Eye (tissue), 1 donor: ENCODE measurements around the gene KCNAB1.

Source experiments
- DNase-seq: peaks from one replicate; pipeline ENCODE4 v3.0.0-alpha.2; 2015

The KCNAB1 gene

GRCh38 chr3:156334841-156335545 is 214.6 kb downstream of the KCNAB1 start:
- DNase-seq: no peak

- DNase-seq: no peak
These were observed 219.1 kb downstream of the KCNAB1 start for GRCh38 chr3:156339491-156339890.

GRCh38 chr3:156341332-156341731 is 221.0 kb downstream of the KCNAB1 start:
- no peak for DNase-seq

DNA sequence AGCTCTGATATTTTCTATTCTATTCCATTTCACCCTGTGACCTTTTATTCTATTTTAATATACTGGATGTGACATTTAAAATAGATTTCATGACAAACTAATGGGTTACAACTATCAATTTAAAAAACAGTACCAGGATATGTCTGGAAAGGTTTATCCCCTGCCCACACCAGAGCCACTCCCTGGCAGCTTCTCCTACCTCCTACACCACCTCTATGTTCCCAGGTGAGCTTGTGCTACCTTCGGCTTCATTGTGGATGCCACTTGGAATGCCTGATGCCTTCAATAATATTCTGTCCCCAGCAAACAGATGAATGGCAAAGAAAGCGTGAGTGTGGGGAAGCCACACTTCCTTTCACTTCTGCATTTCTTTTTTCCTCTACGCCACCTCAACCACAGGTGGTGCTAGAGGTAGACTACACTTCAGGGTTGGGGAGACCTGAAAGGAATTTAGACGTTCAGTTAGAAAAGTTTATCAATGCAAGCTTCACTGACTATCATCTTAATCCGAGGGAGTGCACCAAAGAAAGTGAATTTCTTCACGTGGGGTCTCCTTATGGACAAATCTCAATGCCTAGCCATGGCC is 221.5 kb downstream of the KCNAB1 start:
- DNase-seq: no peak

GRCh38 chr3:156344215-156344614 is 223.8 kb downstream of the KCNAB1 start:
- DNase-seq: no peak

DNA sequence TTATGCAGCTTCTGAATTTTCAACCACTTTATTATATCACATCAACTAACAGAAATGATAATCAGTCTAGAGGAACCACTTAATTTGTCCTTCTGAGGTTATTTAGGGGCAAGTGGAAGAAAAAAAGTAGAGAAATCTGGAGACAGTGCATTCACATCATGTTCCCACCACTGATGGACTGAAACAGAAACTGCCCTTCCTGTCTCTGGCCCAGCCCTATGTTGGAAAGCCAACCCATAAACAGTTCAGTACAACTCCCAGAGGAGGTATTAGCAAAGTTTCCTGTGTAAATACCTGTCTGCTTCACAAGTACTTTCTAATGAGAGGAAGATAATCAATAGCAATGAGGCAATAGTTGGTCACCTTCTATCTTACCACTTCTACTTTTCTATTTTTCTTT is 228.7 kb downstream of the KCNAB1 start:
- no peak for DNase-seq

DNA sequence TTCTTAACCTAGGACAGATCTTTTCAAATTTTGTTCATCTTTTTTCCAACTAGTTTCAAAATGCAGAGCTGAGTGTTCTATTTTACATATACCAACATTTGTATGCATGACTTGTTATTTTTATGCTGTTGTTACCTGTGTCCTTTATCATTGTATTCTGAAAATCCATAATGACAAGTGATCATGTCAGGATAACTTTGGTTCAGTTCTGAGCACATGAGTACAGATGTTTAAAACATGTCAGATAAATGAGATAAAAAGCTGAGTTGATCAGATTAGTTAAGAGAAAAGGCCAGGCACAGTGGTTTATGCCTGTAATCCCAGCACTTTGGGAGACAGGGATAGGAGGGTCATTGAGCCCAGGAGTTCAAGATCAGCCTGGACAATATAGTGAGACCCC is 229.6 kb downstream of the KCNAB1 start:
- DNase-seq: no peak

- DNase-seq: no peak
These were observed 230.4 kb downstream of the KCNAB1 start for GRCh38 chr3:156350781-156351180.

DNA sequence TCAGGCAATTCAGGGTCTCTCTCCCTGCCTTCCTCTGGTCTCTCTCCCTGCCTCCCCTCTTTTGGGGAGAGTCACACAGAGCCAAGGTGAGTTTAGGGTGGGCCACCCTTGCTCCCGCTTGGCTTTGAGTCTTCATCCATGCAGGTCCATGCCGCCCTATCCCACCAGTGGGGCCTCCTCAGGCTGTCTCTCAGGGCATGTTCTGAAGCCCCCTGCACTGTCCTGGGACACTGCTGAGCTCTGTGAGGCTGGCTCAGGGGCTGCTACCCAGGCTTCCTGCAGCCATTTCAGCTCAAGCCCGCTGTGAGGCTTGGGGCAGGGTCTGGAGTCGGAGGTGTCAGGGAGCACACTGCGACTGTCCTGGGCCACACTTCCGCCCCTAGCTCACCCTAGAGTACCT is 231.4 kb downstream of the KCNAB1 start:
- no peak for DNase-seq

DNA sequence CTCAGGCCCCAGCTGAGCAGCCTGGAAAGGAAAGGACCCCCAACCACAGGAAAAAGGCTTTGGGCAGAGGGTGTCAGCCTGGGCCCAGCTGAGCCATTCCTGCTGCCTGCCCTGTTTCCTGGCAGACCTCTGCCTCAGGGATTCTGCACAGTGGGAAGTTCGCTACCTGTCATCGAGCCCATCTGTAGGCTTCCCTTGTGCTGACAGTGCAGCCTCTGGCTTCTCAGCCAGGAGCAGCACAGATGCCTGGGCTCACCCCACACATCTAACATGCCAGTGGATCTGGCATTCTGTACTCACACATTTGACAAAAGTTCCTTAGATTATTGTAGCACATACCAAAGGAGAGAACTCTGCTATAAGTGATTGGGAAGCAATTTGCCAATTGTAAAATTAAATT is 232.3 kb downstream of the KCNAB1 start:
- no peak for DNase-seq

DNA sequence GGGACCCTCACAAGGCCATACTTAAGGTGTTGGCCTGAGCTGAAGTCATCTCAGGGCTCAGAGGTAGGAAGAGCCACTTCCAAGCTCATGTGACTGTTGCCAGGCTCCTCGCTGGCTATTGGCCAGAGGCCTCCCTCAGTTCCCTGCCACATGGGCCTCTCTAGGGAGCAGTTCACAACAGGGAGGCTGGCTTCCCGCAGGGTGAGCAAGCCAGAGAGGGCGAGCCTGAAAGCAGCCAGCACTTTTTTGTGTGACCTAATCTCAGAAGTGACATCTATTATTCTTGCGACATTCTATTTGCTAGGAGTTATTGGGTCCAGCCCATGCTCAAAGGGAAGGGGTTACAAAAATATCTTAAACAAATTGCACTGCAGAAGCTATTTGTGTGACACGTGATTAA is 233.2 kb downstream of the KCNAB1 start:
- no peak for DNase-seq

DNA sequence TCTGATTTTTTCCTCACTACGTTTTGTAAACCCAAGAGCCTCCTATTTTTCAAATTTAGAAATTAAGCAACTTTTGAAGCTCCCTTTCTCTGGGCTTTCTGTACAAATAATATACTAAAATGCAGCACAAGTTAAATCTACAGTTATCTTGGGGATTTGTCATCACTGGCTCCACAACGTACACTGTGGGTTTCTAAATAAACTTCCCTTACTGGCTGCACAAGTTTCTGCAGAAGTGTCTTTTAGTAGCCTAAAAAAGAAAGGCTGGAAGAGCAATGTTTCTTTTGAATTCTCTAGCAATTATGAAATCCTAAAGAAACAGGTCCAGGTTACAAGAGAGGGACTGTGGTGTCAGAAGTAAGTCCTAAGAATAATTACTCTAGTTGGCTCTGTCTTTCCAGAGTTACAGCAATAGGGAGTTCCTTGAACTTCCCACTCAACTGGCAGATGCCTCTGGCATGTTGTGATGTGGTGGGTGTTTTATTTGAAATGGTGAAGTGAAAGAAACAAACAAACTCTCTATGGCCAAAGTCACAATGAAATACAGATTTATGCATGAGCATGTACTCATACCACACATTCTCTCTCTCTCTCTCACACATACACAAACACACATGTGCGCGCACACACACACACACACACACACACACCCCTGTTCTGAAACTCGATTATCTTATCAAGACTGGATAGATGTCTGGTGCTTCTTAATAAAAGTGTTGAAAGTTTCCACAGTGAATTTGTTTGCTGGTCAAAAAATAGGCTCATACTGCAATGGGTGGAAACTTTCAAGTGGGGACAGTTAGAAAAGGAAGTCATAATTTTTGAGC is 236.4 kb downstream of the KCNAB1 start:
- DNase-seq: no peak

DNA sequence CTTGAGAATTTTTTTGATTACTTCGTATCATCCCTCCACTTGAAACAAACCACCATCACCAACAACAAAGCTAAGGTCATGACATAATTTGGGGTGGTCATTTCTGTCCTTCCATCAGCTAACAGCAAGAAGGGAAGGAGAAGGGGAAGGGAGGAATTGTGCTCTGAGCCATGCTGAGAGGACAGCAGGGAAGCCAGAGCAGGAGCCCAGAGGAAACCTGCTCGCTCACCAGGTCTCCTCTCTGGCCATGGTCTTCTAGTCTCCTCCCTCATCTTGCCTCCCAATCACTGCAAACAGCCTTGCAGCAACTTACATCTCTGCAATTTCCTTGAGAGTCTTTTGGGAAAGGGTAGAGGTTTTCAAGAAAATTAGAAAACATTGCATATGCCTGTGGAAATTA is 237.9 kb downstream of the KCNAB1 start:
- DNase-seq: no peak

GRCh38 chr3:156359368-156359767 is 239.0 kb downstream of the KCNAB1 start:
- no peak for DNase-seq

- no peak for DNase-seq
These were observed 239.7 kb downstream of the KCNAB1 start for GRCh38 chr3:156360083-156360482.

DNA sequence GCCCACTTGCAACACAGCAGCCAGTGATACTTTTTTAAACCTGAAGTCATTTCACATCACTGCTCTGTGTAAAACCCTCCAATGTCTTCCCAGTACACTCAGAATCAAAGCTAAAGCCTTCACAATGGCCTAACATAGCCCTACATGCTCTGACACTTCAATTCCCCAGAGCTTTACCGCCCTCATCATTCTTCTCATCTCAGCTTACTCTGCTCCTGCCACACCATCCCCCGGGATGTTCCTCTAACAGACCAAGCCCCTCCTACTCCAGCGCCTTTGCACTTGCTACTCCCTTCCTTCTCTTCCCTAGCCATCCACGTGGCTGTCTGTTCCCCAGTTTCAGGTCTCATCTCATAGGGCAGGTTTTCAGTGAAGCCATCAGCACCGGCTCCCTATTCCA is 240.6 kb downstream of the KCNAB1 start:
- peak; percentile 58 for DNase-seq

DNA sequence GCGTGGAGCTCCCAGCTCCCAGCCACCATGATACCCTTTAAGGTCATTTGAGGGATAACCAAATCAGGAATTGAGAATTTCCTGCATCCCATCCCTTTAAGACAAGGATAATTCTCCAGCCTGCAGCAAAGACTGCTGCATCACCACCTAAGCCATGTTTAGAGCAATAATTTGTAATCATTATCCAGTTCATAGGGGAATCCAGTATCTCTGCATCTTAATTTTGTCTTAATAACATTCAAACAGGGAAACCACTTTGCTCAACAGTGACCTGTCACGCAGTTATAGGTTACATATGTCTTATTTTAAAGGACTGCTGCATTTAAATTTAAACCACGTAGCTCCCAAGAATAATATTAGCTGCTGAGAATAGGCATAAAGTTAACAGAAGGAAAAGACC is 246.2 kb downstream of the KCNAB1 start:
- no peak for DNase-seq

GRCh38 chr3:156368189-156368588 is 247.8 kb downstream of the KCNAB1 start:
- DNase-seq: no peak

DNA sequence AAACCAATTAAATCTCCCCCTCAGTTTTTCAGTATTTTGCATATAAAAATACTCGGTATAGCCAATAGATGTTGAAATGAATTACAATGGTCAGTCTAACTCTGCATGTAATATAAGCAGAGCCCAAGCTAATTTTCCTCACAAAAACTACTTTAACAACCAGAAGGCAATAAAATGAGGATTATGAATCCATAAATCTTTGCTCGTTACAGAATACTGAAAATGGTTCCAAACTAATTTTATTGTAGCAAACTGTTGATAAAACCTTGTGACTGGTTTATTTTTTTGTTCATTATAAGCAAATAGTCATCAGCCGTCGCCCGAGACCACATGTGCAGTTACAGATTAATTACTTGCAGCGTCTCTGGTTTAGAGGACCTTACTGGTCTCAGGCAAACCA is 251.3 kb downstream of the KCNAB1 start:
- DNase-seq: no peak

DNA sequence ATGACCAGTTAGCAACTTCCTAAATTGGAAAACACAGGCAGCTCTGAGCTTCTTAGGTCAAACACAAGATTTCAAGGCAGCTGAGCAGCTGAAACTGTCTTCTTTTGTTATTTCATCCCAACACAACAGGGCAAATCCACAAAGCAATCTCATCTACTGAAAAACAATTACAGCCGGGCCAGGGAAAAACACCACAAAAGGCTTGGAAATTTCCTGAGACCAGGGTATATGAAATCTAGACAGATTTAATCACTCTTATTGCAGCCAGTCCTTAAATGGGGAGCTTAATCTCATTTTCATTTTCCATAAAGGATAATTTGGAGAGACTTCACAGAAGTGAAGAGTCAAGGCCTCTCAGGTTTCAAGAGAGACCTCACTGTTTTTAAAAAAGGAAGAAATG is 252.7 kb downstream of the KCNAB1 start:
- DNase-seq: no peak

GRCh38 chr3:156373654-156374053 is 253.3 kb downstream of the KCNAB1 start:
- no peak for DNase-seq

DNA sequence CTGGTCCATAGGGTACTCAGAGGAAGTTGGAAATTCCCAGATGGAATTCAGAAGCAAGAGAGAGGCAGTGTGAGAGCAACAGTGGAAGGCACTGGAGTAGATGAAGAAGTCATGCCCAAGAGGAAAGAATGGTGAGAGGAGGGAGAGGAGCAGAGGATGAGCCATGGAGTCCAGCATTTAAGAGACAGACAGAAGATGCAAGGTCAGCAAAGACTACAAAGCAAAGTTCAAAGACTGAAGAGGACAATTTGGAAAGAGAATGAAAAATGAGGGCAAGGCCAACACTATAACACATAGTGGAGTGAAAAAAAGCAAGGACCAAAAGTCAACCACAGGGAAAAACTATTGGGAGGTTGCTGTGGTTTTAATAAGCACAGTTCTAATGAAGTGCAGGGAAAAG is 255.8 kb downstream of the KCNAB1 start:
- no peak for DNase-seq

DNA sequence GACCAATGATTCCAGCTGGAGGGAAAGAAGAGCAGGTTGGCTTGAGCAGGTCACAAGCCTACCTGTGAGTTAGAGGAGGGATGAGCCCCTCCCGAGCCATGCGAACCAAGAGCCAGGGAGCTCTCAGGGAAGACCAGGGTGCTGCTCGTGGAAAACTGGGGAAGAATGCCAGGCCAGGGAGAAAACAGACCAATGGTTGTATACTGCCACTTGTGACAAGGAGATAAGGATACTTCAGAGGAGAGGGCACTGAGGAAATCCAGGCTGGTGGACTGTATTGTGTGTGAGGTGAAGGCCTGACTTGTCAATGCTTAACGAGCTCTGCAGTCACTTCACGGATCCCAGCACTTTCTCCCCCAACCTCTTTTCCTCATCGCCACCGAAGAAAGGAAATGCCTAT is 256.9 kb downstream of the KCNAB1 start:
- no peak for DNase-seq

- no peak for DNase-seq
These were observed 257.3 kb downstream of the KCNAB1 start for GRCh38 chr3:156377718-156378117.
